NCI-H82 (cell line): Measurements from ENCODE around the gene KRTAP10-2.
A peak's percentile ranks its signal among the peaks of the same experiment; 100 is the strongest.
"Not testable (repeated sequence)": the region's sequence is repeated elsewhere in the genome, so short reads cannot be mapped to it uniquely, and the experiment has no call there.

ENCODE experiments used
- DNase-seq: peaks from one replicate; lab custom pipeline; 2025; lab: John Stamatoyannopoulos, UW

Gene KRTAP10-2

GRCh38 chr21:44513389-44514217 is 37.7 kb downstream of the KRTAP10-2 start:
- DNase-seq = no peak

GRCh38 chr21:44512496-44513388 is 38.6 kb downstream of the KRTAP10-2 start:
- no peak for DNase-seq

- DNase-seq = no peak
Observed at GRCh38 chr21:44511938-44512275, 39.4 kb downstream of the KRTAP10-2 start.

- no peak for DNase-seq
Observed at GRCh38 chr21:44511219-44511937, 39.9 kb downstream of the KRTAP10-2 start.

GRCh38 chr21:44510508-44511218 is 40.6 kb downstream of the KRTAP10-2 start:
- DNase-seq = peak; percentile 65

GRCh38 chr21:44510109-44510507 is 41.2 kb downstream of the KRTAP10-2 start:
- no peak for DNase-seq

- peak; percentile 42 for DNase-seq
Observed at GRCh38 chr21:44509539-44509938, 41.8 kb downstream of the KRTAP10-2 start.

GRCh38 chr21:44508711-44509445 is 42.4 kb downstream of the KRTAP10-2 start:
- no peak for DNase-seq

- DNase-seq = no peak
Observed at GRCh38 chr21:44508426-44508710, 42.9 kb downstream of the KRTAP10-2 start.

GRCh38 chr21:44507673-44508425 is 43.5 kb downstream of the KRTAP10-2 start:
- DNase-seq = no peak

- no peak for DNase-seq
Observed at GRCh38 chr21:44506279-44507255, 44.7 kb downstream of the KRTAP10-2 start.

GRCh38 chr21:44505673-44506278 is 45.5 kb downstream of the KRTAP10-2 start:
- DNase-seq = no peak

GRCh38 chr21:44503901-44504399 is 47.4 kb downstream of the KRTAP10-2 start:
- DNase-seq = no peak

GRCh38 chr21:44503006-44503889 is 48.1 kb downstream of the KRTAP10-2 start:
- not testable (repeated sequence) for DNase-seq

- no peak for DNase-seq
Observed at GRCh38 chr21:44502171-44502958, 48.9 kb downstream of the KRTAP10-2 start.
